ENCODE data around the gene ADAMTS17.

The ADAMTS17 gene

GRCh38 chr15:99955181-99955525 lies 386.6 kb downstream of the ADAMTS17 start:
- Histone ChIP-seq H2AFZ (ENCODE audit: low read length) (no peak overlapping the region), H3K27me3 (ENCODE audit: insufficient read depth, low read length, poor library complexity, severe bottlenecking) (no peaks in the 10 kb centered on the region), H3K4me1 (ENCODE audit: insufficient read depth, low read length, poor library complexity, severe bottlenecking) (peaks cover 5% of the 10 kb centered on the region), H4K20me1 (ENCODE audit: insufficient read depth, low read length, poor library complexity, severe bottlenecking) (no peaks in the 10 kb centered on the region), H3K4me2 (ENCODE audit: low read depth, low read length, poor library complexity, severe bottlenecking) (no peak overlapping the region), H3K4me3 (ENCODE audit: low read length, poor library complexity, severe bottlenecking) (no peak overlapping the region), H3K79me2 (ENCODE audit: insufficient read depth, low read length) (no peaks in the 10 kb centered on the region), H3K9ac (ENCODE audit: low read depth, low read length, poor library complexity, severe bottlenecking) (no peak overlapping the region), H3K9me2 (replicated peaks; ENCODE audit: low read depth, low read length) (no peaks in the 10 kb centered on the region), H3K36me3 (ENCODE audit: insufficient read depth, low read length) (no peaks in the 10 kb centered on the region), H3F3A (ENCODE audit: low read depth) (no peaks in the 10 kb centered on the region), H3K9me3 (ENCODE audit: insufficient read depth, low read depth, low read length) (no peaks in the 10 kb centered on the region)
- TF ChIP-seq, protein P1, sequence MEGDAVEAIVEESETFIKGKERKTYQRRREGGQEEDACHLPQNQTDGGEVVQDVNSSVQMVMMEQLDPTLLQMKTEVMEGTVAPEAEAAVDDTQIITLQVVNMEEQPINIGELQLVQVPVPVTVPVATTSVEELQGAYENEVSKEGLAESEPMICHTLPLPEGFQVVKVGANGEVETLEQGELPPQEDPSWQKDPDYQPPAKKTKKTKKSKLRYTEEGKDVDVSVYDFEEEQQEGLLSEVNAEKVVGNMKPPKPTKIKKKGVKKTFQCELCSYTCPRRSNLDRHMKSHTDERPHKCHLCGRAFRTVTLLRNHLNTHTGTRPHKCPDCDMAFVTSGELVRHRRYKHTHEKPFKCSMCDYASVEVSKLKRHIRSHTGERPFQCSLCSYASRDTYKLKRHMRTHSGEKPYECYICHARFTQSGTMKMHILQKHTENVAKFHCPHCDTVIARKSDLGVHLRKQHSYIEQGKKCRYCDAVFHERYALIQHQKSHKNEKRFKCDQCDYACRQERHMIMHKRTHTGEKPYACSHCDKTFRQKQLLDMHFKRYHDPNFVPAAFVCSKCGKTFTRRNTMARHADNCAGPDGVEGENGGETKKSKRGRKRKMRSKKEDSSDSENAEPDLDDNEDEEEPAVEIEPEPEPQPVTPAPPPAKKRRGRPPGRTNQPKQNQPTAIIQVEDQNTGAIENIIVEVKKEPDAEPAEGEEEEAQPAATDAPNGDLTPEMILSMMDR (conservative IDR thresholded peaks at IDR 0.05; ENCODE audit: low read length): no peak
- no peak for TF ChIP-seq EZH2phosphoT487 (IDR thresholded peaks at IDR 0.05; ENCODE audit: borderline replicate concordance)

DNA sequence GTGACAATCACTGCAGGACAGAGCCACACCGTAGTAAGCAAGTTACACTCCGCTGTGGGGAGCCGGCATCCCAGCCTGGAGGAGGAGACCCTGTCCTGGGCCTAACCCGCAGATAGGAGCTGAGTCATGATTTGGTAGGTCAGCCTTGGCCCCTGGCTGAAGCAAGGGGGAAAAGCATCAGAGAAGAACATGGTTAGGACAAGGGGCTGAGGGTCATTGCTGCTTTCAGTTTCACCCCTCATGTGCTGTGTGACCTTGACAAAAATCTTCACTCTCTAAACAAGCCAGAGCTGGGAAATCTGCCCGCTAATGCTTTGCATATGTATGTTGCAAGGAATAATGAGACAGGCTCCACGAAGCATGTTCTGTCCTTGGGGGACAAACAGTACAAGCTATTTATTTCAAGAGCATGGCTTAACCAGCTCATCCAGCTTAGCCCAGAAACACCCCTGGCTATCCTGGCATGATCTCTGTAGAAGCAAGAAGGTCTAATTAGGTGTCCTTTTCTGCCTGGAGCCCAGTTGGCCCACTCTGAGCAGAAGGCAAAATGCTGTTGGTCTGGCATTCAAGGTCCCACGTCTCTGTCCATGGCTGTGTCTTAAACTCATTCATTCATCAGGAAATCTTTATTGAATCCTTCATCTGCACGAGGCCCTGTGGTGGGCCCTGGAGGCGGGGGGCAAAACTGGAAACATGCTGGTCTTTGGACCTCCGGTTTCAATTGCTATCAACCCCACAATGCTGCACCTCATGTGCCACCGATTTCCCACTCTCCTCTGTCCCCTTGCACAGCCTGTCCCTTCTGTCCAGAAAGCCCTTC lies 387.2 kb downstream of the ADAMTS17 start:
- Histone ChIP-seq H3K79me2 (ENCODE audit: insufficient read depth, low read length) (no peaks in the 10 kb centered on the region), H3K9me2 (replicated peaks; ENCODE audit: low read depth, low read length) (no peaks in the 10 kb centered on the region), H3K4me1 (ENCODE audit: insufficient read depth, low read length, poor library complexity, severe bottlenecking) (peaks cover 5% of the 10 kb centered on the region), H3K4me3 (ENCODE audit: low read length, poor library complexity, severe bottlenecking) (no peak overlapping the region), H2AFZ (ENCODE audit: low read length) (no peak overlapping the region), H3K27me3 (ENCODE audit: insufficient read depth, low read length, poor library complexity, severe bottlenecking) (no peaks in the 10 kb centered on the region), H3K9ac (ENCODE audit: low read depth, low read length, poor library complexity, severe bottlenecking) (no peak overlapping the region), H3K36me3 (ENCODE audit: insufficient read depth, low read length) (no peaks in the 10 kb centered on the region), H3K4me2 (ENCODE audit: low read depth, low read length, poor library complexity, severe bottlenecking) (no peak overlapping the region), H3F3A (ENCODE audit: low read depth) (no peaks in the 10 kb centered on the region), H4K20me1 (ENCODE audit: insufficient read depth, low read length, poor library complexity, severe bottlenecking) (no peaks in the 10 kb centered on the region), H3K9me3 (ENCODE audit: insufficient read depth, low read depth, low read length) (no peaks in the 10 kb centered on the region)
- TF ChIP-seq, protein P1 (conservative IDR thresholded peaks at IDR 0.05; ENCODE audit: low read length): no peak
- TF ChIP-seq EZH2phosphoT487 (IDR thresholded peaks at IDR 0.05; ENCODE audit: borderline replicate concordance): no peak

DNA sequence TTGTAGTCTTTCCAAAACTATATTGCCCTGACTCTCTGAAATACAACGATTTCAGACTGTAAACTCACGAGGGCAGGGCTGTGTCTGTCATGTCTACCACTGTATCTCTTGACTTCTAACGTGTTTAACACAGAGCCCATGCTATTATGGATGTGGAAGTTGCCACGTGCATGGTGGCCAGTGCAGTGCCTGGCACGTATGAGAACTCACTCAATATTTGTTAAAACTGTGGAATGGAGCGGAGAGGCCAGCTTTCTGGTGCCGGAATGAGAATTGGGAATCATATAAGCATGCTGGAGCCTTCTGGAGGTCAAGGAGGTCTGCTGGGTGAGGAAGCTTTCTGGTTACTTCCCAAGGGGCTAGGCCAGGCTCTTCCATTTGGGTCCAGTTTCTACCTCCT lies 387.9 kb downstream of the ADAMTS17 start:
- Histone ChIP-seq H3K9me2 (replicated peaks; ENCODE audit: low read depth, low read length) (no peaks in the 10 kb centered on the region), H3K4me1 (ENCODE audit: insufficient read depth, low read length, poor library complexity, severe bottlenecking) (peaks cover 5% of the 10 kb centered on the region), H3F3A (ENCODE audit: low read depth) (no peaks in the 10 kb centered on the region), H2AFZ (ENCODE audit: low read length) (no peak overlapping the region), H3K79me2 (ENCODE audit: insufficient read depth, low read length) (no peaks in the 10 kb centered on the region), H4K20me1 (ENCODE audit: insufficient read depth, low read length, poor library complexity, severe bottlenecking) (no peaks in the 10 kb centered on the region), H3K36me3 (ENCODE audit: insufficient read depth, low read length) (no peaks in the 10 kb centered on the region), H3K27me3 (ENCODE audit: insufficient read depth, low read length, poor library complexity, severe bottlenecking) (no peaks in the 10 kb centered on the region), H3K9ac (ENCODE audit: low read depth, low read length, poor library complexity, severe bottlenecking) (no peak overlapping the region), H3K4me2 (ENCODE audit: low read depth, low read length, poor library complexity, severe bottlenecking) (no peak overlapping the region), H3K9me3 (ENCODE audit: insufficient read depth, low read depth, low read length) (no peaks in the 10 kb centered on the region), H3K4me3 (ENCODE audit: low read length, poor library complexity, severe bottlenecking) (no peak overlapping the region)
- TF ChIP-seq EZH2phosphoT487 (IDR thresholded peaks at IDR 0.05; ENCODE audit: borderline replicate concordance): no peak
- TF ChIP-seq, protein P1 (conservative IDR thresholded peaks at IDR 0.05; ENCODE audit: low read length): no peak
